ENCODE results near the gene ZNF512.

DNA sequence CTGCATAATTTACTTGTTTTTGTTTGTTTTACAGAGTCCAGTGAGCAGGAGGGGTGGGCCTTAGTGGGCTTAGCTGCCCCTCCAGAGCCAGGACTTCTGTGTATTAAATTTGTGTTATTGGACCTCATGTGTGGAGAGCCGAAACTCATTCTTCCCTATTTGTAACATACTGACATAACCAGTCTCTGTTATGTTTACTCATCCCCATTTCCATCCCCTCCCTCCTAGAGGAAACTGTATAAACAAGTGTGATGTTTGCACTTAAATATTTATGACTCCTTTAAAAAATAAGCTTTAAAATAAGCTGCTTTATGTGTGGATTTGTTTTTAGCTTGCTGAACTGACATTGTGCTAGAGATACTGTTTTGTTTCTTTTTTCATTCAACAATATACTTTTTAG lies 13.8 kb downstream of the ZNF512 start:
- TF ChIP-seq, protein P1, sequence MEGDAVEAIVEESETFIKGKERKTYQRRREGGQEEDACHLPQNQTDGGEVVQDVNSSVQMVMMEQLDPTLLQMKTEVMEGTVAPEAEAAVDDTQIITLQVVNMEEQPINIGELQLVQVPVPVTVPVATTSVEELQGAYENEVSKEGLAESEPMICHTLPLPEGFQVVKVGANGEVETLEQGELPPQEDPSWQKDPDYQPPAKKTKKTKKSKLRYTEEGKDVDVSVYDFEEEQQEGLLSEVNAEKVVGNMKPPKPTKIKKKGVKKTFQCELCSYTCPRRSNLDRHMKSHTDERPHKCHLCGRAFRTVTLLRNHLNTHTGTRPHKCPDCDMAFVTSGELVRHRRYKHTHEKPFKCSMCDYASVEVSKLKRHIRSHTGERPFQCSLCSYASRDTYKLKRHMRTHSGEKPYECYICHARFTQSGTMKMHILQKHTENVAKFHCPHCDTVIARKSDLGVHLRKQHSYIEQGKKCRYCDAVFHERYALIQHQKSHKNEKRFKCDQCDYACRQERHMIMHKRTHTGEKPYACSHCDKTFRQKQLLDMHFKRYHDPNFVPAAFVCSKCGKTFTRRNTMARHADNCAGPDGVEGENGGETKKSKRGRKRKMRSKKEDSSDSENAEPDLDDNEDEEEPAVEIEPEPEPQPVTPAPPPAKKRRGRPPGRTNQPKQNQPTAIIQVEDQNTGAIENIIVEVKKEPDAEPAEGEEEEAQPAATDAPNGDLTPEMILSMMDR (conservative IDR thresholded peaks at IDR 0.05; ENCODE audit: low read depth, low read length), result no peak
- no peak for TF ChIP-seq EZH2 (IDR thresholded peaks at IDR 0.05; ENCODE audit: low read length, unreplicated experiment)
